GM23338 (cell line): Measurements from ENCODE around the gene COMMD3. TPM values are rescaled to one million over a fixed set of nuclear protein-coding genes. Genes with fewer than 3 reads are reported as not detected.

Experiments
- ATAC-seq: fragments of 200-7000 bp; cut with Tn5 transposase; 3 replicates; pipeline ENCODE4 v1.9.1; 2020
- DNase-seq: peaks from one replicate; pipeline ENCODE4 v3.0.0-alpha.2; 2015; ENCODE audit warnings: low spot score
- H2AFZ ChIP-seq: fragments of 200-600 bp; sonication (generic); 2 replicates; pipeline ENCODE4 v1.8.0; 2016; ENCODE audit warnings: antibody characterized with exemption, mild to moderate bottlenecking, moderate library complexity
- H3F3A ChIP-seq: fragments of 200-600 bp; sonication (generic); replicated peaks from 2 replicates; pipeline ENCODE4 v1.8.0; 2017; ENCODE audit warnings: antibody characterized with exemption, mixed run types, low read depth
- H3K27ac ChIP-seq: fragments of 200-600 bp; sonication (generic); 2 replicates; pipeline ENCODE4 v1.6.1; 2016; ENCODE audit warnings: low read depth
- H3K27me3 ChIP-seq: fragments of 200-600 bp; sonication (generic); 2 replicates; pipeline ENCODE4 v1.8.0; 2016; ENCODE audit warnings: mild to moderate bottlenecking, mixed run types, moderate library complexity; ENCODE audit not compliant: insufficient read depth
- H3K36me3 ChIP-seq: fragments of 200-600 bp; sonication (generic); 2 replicates; pipeline ENCODE4 v1.8.0; 2016; ENCODE audit warnings: mild to moderate bottlenecking; ENCODE audit not compliant: insufficient read depth
- H3K4me1 ChIP-seq: fragments of 200-600 bp; sonication (generic); 2 replicates; pipeline ENCODE4 v1.8.0; 2016; ENCODE audit warnings: mild to moderate bottlenecking, moderate library complexity; ENCODE audit not compliant: insufficient read depth
- H3K4me2 ChIP-seq: fragments of 200-600 bp; sonication (generic); 2 replicates; pipeline ENCODE4 v1.7.1; 2017; ENCODE audit warnings: mixed run types
- H3K4me3 ChIP-seq: fragments of 200-600 bp; sonication (generic); 2 replicates; pipeline ENCODE4 v1.6.1; 2016; ENCODE audit warnings: mixed run types
- H3K79me2 ChIP-seq: fragments of 200-600 bp; sonication (generic); replicated peaks from 2 replicates; pipeline ENCODE4 v1.8.0; 2017; ENCODE audit warnings: mild to moderate bottlenecking; ENCODE audit not compliant: insufficient read depth
- H3K9me2 ChIP-seq: fragments of 200-600 bp; sonication (generic); 2 replicates; pipeline ENCODE4 v1.8.0; 2017; ENCODE audit not compliant: insufficient read depth
- H4K20me1 ChIP-seq: fragments of 200-600 bp; sonication (generic); replicated peaks from 2 replicates; pipeline ENCODE4 v1.8.0; 2017; ENCODE audit warnings: mild to moderate bottlenecking; ENCODE audit not compliant: insufficient read depth
- H3K27ac Mint-ChIP-seq: 2 replicates; pipeline ENCODE4 v1.8.0; 2020; ENCODE audit warnings: inconsistent platforms, mild to moderate bottlenecking, moderate library complexity, mixed read lengths
- H3K27me3 Mint-ChIP-seq: 3 replicates; pipeline ENCODE4 v1.8.0; 2022; ENCODE audit warnings: low read depth, mild to moderate bottlenecking, moderate library complexity, mixed read lengths, inconsistent platforms; ENCODE audit not compliant: insufficient read depth, poor library complexity
- H3K36me3 Mint-ChIP-seq: 3 replicates; pipeline ENCODE4 v1.8.0; 2021; ENCODE audit warnings: low read depth, mild to moderate bottlenecking, inconsistent platforms, moderate library complexity, mixed read lengths
- H3K4me1 Mint-ChIP-seq: 3 replicates; pipeline ENCODE4 v1.8.0; 2020; ENCODE audit warnings: mild to moderate bottlenecking, inconsistent platforms, mixed read lengths
- H3K4me3 Mint-ChIP-seq: 3 replicates; pipeline ENCODE4 v1.8.0; 2021; ENCODE audit warnings: moderate library complexity, mild to moderate bottlenecking, inconsistent platforms, mixed read lengths
- H3K9me3 Mint-ChIP-seq: 3 replicates; pipeline ENCODE4 v1.8.0; 2020; ENCODE audit warnings: moderate library complexity, mild to moderate bottlenecking, inconsistent platforms, mixed read lengths
- CREB1 ChIP-seq: fragments of 250-450 bp; sonication (Bioruptor Pico); IDR thresholded peaks from 2 replicates; pipeline ENCODE4 v1.5.0; 2020; ENCODE audit warnings: low read depth, mild to moderate bottlenecking, moderate library complexity
- ETS1 ChIP-seq: IDR thresholded peaks from 2 replicates; pipeline ENCODE4 v1.6.1; 2016; ENCODE audit warnings: antibody characterized with exemption
- EZH2 ChIP-seq: fragments of 200-600 bp; sonication (generic); IDR thresholded peaks from one replicate; pipeline ENCODE4 v1.8.0; 2017; ENCODE audit warnings: antibody characterized with exemption, mild to moderate bottlenecking, low read depth; ENCODE audit not compliant: unreplicated experiment
- EZH2phosphoT487 ChIP-seq: fragments of 200-600 bp; sonication (generic); IDR thresholded peaks from one replicate; pipeline ENCODE4 v1.8.1; 2018; ENCODE audit warnings: antibody characterized with exemption; ENCODE audit not compliant: unreplicated experiment
- ZNF462 ChIP-seq: fragments of 250-450 bp; sonication (Bioruptor Pico); IDR thresholded peaks from 2 replicates; pipeline ENCODE4 v1.5.0; 2020; ENCODE audit warnings: mild to moderate bottlenecking, moderate library complexity
- polyA plus RNA-seq: library from polyadenylated mRNA; unstranded; fragments of >200 nt; fragmentation: Nextera tagmentation; extraction: Ambion mirVana; gene quantifications from 2 replicates; pipeline ENCODE4 v1.2.1, GENCODE V29; 2016
- total RNA-seq: library from RNA; depleted of rRNA; stranded (reverse); fragments of >200 nt; shearing (Covaris generic); gene quantifications from 2 replicates; pipeline ENCODE4 v1.2.3, GENCODE V29; 2014

The COMMD3 gene
- total and polyA plus RNA-seq, 2 experiments from 2014 or later, result 1.1 to 5.2 TPM

GRCh38 chr10:22334414-22335172 lies 18.4 kb downstream of the COMMD3 start:
- Histone ChIP-seq H3K27ac (no peak overlapping the region), H3K9me2 (no peaks in the 10 kb centered on the region), H3K36me3 (no peaks in the 10 kb centered on the region), H3K4me3 (peak overlapping the region; percentile 50), H3F3A (peaks cover 28% of the 10 kb centered on the region), H4K20me1 (peaks cover 39% of the 10 kb centered on the region; the same call in 1 of the 2 replicates), H3K4me2 (peak overlapping the region; percentile 79), H3K79me2 (no peaks in the 10 kb centered on the region), H3K27me3 (peaks cover 100% of the 10 kb centered on the region), H2AFZ (peak overlapping the region; percentile 83), H3K4me1 (peaks cover 45% of the 10 kb centered on the region)
- peaks cover 25% of the 10 kb centered on the region for H3K4me1 Mint-ChIP-seq
- H3K27me3 Mint-ChIP-seq, result peaks cover 94% of the 10 kb centered on the region
- ATAC-seq (peak; percentile 40), DNase-seq (peak; percentile 90)
- H3K9me3 Mint-ChIP-seq, result peaks cover 3% of the 10 kb centered on the region; the same call in 2 of the 3 replicates
- H3K36me3 Mint-ChIP-seq, result no peaks in the 10 kb centered on the region; the same call in 2 of the 3 replicates
- no peak overlapping the region for H3K27ac Mint-ChIP-seq
- peak overlapping the region; percentile 55 for H3K4me3 Mint-ChIP-seq
- TF ChIP-seq ZNF462 (CRISPR knock-in tag), result no peak
- TF ChIP-seq EZH2, result peak; percentile 84

- Histone ChIP-seq H3K4me3 (peak overlapping the region; percentile 50), H4K20me1 (peaks cover 34% of the 10 kb centered on the region; the same call in 1 of the 2 replicates), H3F3A (peaks cover 28% of the 10 kb centered on the region), H3K27ac (no peak overlapping the region), H3K36me3 (no peaks in the 10 kb centered on the region), H2AFZ (peak overlapping the region; percentile 83), H3K79me2 (no peaks in the 10 kb centered on the region), H3K4me1 (peaks cover 50% of the 10 kb centered on the region), H3K4me2 (peak overlapping the region; percentile 79), H3K27me3 (peaks cover 100% of the 10 kb centered on the region), H3K9me2 (no peaks in the 10 kb centered on the region)
- Mint-ChIP-seq H3K36me3 (no peaks in the 10 kb centered on the region; the same call in 2 of the 3 replicates), H3K4me3 (peak overlapping the region; percentile 57), H3K27me3 (peaks cover 97% of the 10 kb centered on the region), H3K27ac (no peak overlapping the region), H3K4me1 (peaks cover 29% of the 10 kb centered on the region), H3K9me3 (peaks cover 3% of the 10 kb centered on the region; the same call in 2 of the 3 replicates)
- peak; percentile 16 for ATAC-seq
- peak; percentile 78 for DNase-seq
- TF ChIP-seq EZH2, result peak; percentile 99
- peak; percentile 43 for TF ChIP-seq EZH2phosphoT487
- TF ChIP-seq ETS1, result no peak
- peak; percentile 84 for TF ChIP-seq CREB1 (CRISPR knock-in tag)
Observed at GRCh38 chr10:22335173-22335933, 19.2 kb downstream of the COMMD3 start.
